NCI-H2171 (cell line): ENCODE results near the gene COX8A.

ENCODE experiments used
- DNase-seq: peaks from one replicate; lab custom pipeline; 2025; lab: John Stamatoyannopoulos, UW

Gene COX8A

DNA sequence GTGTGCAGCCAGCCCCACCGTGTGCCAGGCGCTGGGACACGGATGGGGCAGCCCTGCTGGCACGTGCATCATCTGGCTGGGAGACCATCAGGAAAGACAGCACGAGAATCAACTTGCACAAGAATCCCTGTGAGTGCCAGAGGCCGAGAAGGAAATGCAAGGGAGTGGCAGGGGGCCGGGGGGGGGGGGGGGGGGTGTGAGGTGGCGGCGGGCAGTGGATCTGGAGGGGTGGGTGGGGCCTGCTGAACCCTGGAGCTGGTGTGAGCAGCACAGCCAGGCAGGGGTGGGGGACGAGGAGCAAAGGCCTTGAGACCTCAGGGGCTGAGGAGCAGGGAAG is 47.3 kb downstream of the COX8A start:
- no peak for DNase-seq

GRCh38 chr11:64022125-64022784 is 47.8 kb downstream of the COX8A start:
- DNase-seq: no peak

- DNase-seq: no peak
Observed at GRCh38 chr11:64023712-64024710, 49.6 kb downstream of the COX8A start.

GRCh38 chr11:64025205-64025604 is 50.8 kb downstream of the COX8A start:
- DNase-seq: no peak
